Measurements from ENCODE around the gene ESRRA. TPM values are rescaled to one million over a fixed set of nuclear protein-coding genes. Genes with fewer than 3 reads are reported as not detected.

ESRRA gene
- total and polyA plus RNA-seq, 2 experiments from 2014 or later: 48.8 to 77.0 TPM

- TF ChIP-seq CTCF (IDR thresholded peaks at IDR 0.05; ENCODE audit: low read depth, low read length): no peak
- Histone ChIP-seq H3K4me3 (no peak overlapping the region), H3K4me1 (ENCODE audit: low read depth) (peaks cover 4% of the 10 kb centered on the region), H3K27ac (no peak overlapping the region), H3K9me3 (ENCODE audit: low read depth) (no peaks in the 10 kb centered on the region), H3K27me3 (no peaks in the 10 kb centered on the region), H3K36me3 (no peaks in the 10 kb centered on the region)
- no peak for DNase-seq (ENCODE audit: low read depth in 1 of 2, low spot score in 1 of 2)
These were observed 43.7 kb downstream of the ESRRA start for GRCh38 chr11:64349025-64349387.

- TF ChIP-seq CTCF (IDR thresholded peaks at IDR 0.05; ENCODE audit: low read depth, low read length): no peak
- no peak for DNase-seq (ENCODE audit: low read depth in 1 of 2, low spot score in 1 of 2)
These were observed 44.1 kb downstream of the ESRRA start for GRCh38 chr11:64349404-64349803.

GRCh38 chr11:64351136-64351631, 45.9 kb downstream of the ESRRA start:
- peaks cover 9% of the 10 kb centered on the region for H3K4me1 ChIP-seq (ENCODE audit: low read depth)
- no peaks in the 10 kb centered on the region for H3K27me3 ChIP-seq
- H3K4me3 ChIP-seq: no peak overlapping the region
- H3K36me3 ChIP-seq: no peaks in the 10 kb centered on the region
- no peak for DNase-seq (ENCODE audit: low read depth in 1 of 2, low spot score in 1 of 2)
- no peak overlapping the region for H3K27ac ChIP-seq
- H3K9me3 ChIP-seq (ENCODE audit: low read depth): no peaks in the 10 kb centered on the region
- no peak for TF ChIP-seq CTCF (IDR thresholded peaks at IDR 0.05; ENCODE audit: low read depth, low read length)

More at GRCh38 chr11:64349404-64349803, 44.1 kb downstream of the ESRRA start:
- Histone ChIP-seq H3K36me3 (no peaks in the 10 kb centered on the region), H3K9me3 (ENCODE audit: low read depth) (no peaks in the 10 kb centered on the region), H3K4me1 (ENCODE audit: low read depth) (peaks cover 4% of the 10 kb centered on the region), H3K27me3 (no peaks in the 10 kb centered on the region), H3K4me3 (no peak overlapping the region), H3K27ac (no peak overlapping the region)

GRCh38 chr11:64352099-64352994, 47.0 kb downstream of the ESRRA start:
- no peaks in the 10 kb centered on the region for H3K36me3 ChIP-seq
- DNase-seq (ENCODE audit: low read depth in 1 of 2, low spot score in 1 of 2): no peak
- TF ChIP-seq CTCF (IDR thresholded peaks at IDR 0.05; ENCODE audit: low read depth, low read length): no peak
- H3K4me1 ChIP-seq (ENCODE audit: low read depth): peaks cover 13% of the 10 kb centered on the region
- H3K27me3 ChIP-seq: no peaks in the 10 kb centered on the region
- no peaks in the 10 kb centered on the region for H3K9me3 ChIP-seq (ENCODE audit: low read depth)
- H3K4me3 ChIP-seq: no peak overlapping the region
- no peak overlapping the region for H3K27ac ChIP-seq

- H3K9me3 ChIP-seq (ENCODE audit: low read depth): no peaks in the 10 kb centered on the region
- H3K36me3 ChIP-seq: no peaks in the 10 kb centered on the region
- H3K4me1 ChIP-seq (ENCODE audit: low read depth): peaks cover 19% of the 10 kb centered on the region
- DNase-seq (ENCODE audit: low read depth in 1 of 2, low spot score in 1 of 2): no peak
- no peak for TF ChIP-seq CTCF (IDR thresholded peaks at IDR 0.05; ENCODE audit: low read depth, low read length)
- no peak overlapping the region for H3K4me3 ChIP-seq
- no peaks in the 10 kb centered on the region for H3K27me3 ChIP-seq
- H3K27ac ChIP-seq: no peak overlapping the region
These were observed 47.8 kb downstream of the ESRRA start for GRCh38 chr11:64352995-64353714.

All from cardiac muscle cell (in vitro differentiated cells and primary cell).